Measurements from ENCODE around the gene BABAM2.

DNA sequence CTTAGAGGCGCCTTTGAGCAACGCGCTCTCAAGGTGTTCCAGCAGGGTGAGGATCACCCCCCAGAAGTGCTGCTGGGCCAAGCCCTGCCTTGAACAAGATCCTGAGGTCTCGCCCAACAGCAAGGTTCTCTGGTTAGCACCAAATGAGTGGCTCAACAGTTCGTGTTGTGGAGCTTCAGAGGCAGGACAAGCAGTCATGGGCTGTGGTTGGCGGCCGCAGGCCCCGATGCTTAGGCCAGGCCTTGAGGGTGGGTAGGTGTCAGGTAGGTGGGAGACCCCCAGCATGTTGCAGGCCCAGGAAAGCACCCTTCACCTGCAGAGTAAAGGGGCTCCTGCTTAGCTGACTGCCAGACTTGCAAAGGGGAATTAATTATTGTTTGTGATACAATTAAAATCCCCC, 431.9 kb downstream of the BABAM2 start:
- TF ChIP-seq CTBP1 (IDR thresholded peaks at IDR 0.05; ENCODE audit: borderline replicate concordance) (no peak), SUZ12 (IDR thresholded peaks at IDR 0.05) (no peak), LEF1 (IDR thresholded peaks at IDR 0.05; ENCODE audit: borderline replicate concordance) (no peak), SP1 (IDR thresholded peaks at IDR 0.05) (no peak), ZNF384 (IDR thresholded peaks at IDR 0.05) (no peak), FOXA1 (IDR thresholded peaks at IDR 0.05) (no peak), ELF4 (IDR thresholded peaks at IDR 0.05) (no peak)
- TF ChIP-seq, protein P1, sequence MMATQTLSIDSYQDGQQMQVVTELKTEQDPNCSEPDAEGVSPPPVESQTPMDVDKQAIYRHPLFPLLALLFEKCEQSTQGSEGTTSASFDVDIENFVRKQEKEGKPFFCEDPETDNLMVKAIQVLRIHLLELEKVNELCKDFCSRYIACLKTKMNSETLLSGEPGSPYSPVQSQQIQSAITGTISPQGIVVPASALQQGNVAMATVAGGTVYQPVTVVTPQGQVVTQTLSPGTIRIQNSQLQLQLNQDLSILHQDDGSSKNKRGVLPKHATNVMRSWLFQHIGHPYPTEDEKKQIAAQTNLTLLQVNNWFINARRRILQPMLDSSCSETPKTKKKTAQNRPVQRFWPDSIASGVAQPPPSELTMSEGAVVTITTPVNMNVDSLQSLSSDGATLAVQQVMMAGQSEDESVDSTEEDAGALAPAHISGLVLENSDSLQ (IDR thresholded peaks at IDR 0.05), result no peak

Data from HEK293T (cell line).